NCI-H446 (cell line): ENCODE results near the gene NTRK2.
"Not testable (repeated sequence)": the region's sequence is repeated elsewhere in the genome, so short reads cannot be mapped to it uniquely, and the experiment has no call there.

Experiments used
- DNase-seq, 2 experiments: peaks; one replicate each; lab custom pipeline; 2025; lab: John Stamatoyannopoulos, UW

The NTRK2 gene

GRCh38 chr9:84893419-84894128 lies 224.0 kb downstream of the NTRK2 start:
- DNase-seq = no peak

GRCh38 chr9:84894859-84895258 lies 225.3 kb downstream of the NTRK2 start:
- no peak for DNase-seq

GRCh38 chr9:84897362-84898094 lies 228.0 kb downstream of the NTRK2 start:
- no peak for DNase-seq

- DNase-seq = no peak
Observed at GRCh38 chr9:84898188-84898587, 228.7 kb downstream of the NTRK2 start.

- DNase-seq = not testable (repeated sequence)
Observed at GRCh38 chr9:84898618-84899017, 229.1 kb downstream of the NTRK2 start.

- no peak for DNase-seq
Observed at GRCh38 chr9:84899326-84899725, 229.8 kb downstream of the NTRK2 start.

- no peak for DNase-seq
Observed at GRCh38 chr9:84900421-84900820, 230.9 kb downstream of the NTRK2 start.

- DNase-seq = no peak
Observed at GRCh38 chr9:84903963-84904362, 234.4 kb downstream of the NTRK2 start.

- DNase-seq = no peak
Observed at GRCh38 chr9:84916769-84917168, 247.2 kb downstream of the NTRK2 start.

GRCh38 chr9:84917366-84918070 lies 248.0 kb downstream of the NTRK2 start:
- no peak for DNase-seq

GRCh38 chr9:84919440-84919839 lies 249.9 kb downstream of the NTRK2 start:
- DNase-seq = no peak

- no peak for DNase-seq
Observed at GRCh38 chr9:84921175-84921574, 251.6 kb downstream of the NTRK2 start.

- DNase-seq = no peak
Observed at GRCh38 chr9:84922051-84922450, 252.5 kb downstream of the NTRK2 start.

GRCh38 chr9:84924266-84924665 lies 254.7 kb downstream of the NTRK2 start:
- no peak for DNase-seq

- DNase-seq = no peak
Observed at GRCh38 chr9:84925225-84925872, 255.8 kb downstream of the NTRK2 start.

- DNase-seq = no peak
Observed at GRCh38 chr9:84926793-84927192, 257.3 kb downstream of the NTRK2 start.

GRCh38 chr9:84928419-84928818 lies 258.9 kb downstream of the NTRK2 start:
- DNase-seq = no peak

GRCh38 chr9:84929068-84929467 lies 259.5 kb downstream of the NTRK2 start:
- DNase-seq = no peak

- no peak for DNase-seq
Observed at GRCh38 chr9:84932915-84933527, 263.5 kb downstream of the NTRK2 start.

GRCh38 chr9:84935528-84936117 lies 266.1 kb downstream of the NTRK2 start:
- DNase-seq = no peak

GRCh38 chr9:84937180-84937579 lies 267.7 kb downstream of the NTRK2 start:
- no peak for DNase-seq

- DNase-seq = no peak
Observed at GRCh38 chr9:84937581-84937980, 268.1 kb downstream of the NTRK2 start.
